T-helper 2 cell (primary cell): Measurements from ENCODE around the gene ADGRV1.
A peak's percentile ranks its signal among the peaks of the same experiment; 100 is the strongest.

ENCODE experiments used
- DNase-seq, 5 experiments: peaks; one replicate each; pipeline versions ENCODE4 v3.0.0 to v3.0.0-alpha.2; 2012 to 2022

ADGRV1 gene

DNA sequence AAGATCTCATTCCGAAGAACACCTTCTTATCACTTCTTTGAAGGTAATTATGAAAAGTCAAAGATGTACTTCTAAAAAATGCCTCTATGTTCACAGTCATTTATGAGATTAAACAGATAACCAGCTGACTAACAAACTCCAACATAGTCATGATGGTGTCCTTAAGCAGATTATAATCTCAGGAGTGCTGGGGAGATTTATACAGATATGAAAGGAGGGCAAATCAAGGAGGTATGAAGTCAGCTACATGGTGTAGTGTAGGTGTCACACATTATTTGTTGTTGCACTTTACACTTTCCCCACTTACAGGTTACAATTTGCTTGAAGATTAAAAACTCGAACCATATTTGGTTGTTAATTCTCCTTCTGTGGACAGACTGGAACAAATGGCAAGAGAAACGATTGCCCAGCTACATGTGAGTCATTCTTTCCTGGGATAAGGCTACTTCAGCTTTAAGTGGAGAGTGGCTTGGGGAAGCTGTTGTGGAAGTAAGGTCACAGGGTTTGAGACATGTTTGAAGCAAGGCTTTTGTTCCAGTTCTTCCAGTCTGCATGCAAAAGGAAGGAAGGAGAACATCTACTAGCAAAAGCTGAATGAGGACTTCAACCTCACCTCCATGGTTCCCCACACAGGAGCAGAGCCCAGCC lies 320.1 kb downstream of the ADGRV1 start:
- DNase-seq: peak in 1 of 5 experiments; percentile 38

GRCh38 chr5:90881626-90882150 lies 323.1 kb downstream of the ADGRV1 start:
- no peak for DNase-seq

GRCh38 chr5:90882448-90882847 lies 323.9 kb downstream of the ADGRV1 start:
- no peak for DNase-seq

- no peak for DNase-seq
Observed at GRCh38 chr5:90885180-90885868, 326.7 kb downstream of the ADGRV1 start.

- DNase-seq: no peak
Observed at GRCh38 chr5:90886381-90886780, 327.8 kb downstream of the ADGRV1 start.

- no peak for DNase-seq
Observed at GRCh38 chr5:90888511-90889324, 330.1 kb downstream of the ADGRV1 start.

GRCh38 chr5:90889325-90889600 lies 330.7 kb downstream of the ADGRV1 start:
- DNase-seq: no peak

- no peak for DNase-seq
Observed at GRCh38 chr5:90890180-90890579, 331.6 kb downstream of the ADGRV1 start.

DNA sequence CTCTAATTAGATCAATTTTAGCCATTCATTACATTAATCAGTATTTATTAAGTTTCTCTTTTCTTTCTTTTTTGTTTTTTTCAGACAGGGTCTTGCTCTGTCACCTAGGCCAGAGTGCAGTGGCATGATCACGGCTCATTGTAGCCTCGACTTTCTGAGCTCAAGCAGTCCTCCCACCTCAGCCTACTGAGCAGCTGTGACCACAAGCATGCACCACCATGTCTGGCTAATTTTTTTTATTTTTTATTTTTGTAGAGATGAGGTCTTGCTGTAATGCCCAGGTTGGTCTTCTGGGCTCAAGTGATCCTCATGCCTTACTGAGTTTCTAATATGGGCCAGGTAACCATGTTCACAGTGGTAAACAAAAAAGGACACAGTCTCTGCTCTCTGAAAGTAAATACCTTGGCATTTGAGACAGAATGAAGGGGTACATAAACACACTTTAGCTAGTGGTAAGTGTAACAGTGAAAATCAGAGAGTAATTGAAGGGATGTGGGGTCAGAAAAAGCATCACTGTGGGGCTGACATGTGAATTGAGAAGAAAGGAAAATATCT lies 336.3 kb downstream of the ADGRV1 start:
- no peak for DNase-seq

- DNase-seq: no peak
Observed at GRCh38 chr5:90897618-90898017, 339.0 kb downstream of the ADGRV1 start.

GRCh38 chr5:90898326-90899013 lies 339.9 kb downstream of the ADGRV1 start:
- DNase-seq: no peak

- DNase-seq: no peak
Observed at GRCh38 chr5:90899014-90899604, 340.5 kb downstream of the ADGRV1 start.

DNA sequence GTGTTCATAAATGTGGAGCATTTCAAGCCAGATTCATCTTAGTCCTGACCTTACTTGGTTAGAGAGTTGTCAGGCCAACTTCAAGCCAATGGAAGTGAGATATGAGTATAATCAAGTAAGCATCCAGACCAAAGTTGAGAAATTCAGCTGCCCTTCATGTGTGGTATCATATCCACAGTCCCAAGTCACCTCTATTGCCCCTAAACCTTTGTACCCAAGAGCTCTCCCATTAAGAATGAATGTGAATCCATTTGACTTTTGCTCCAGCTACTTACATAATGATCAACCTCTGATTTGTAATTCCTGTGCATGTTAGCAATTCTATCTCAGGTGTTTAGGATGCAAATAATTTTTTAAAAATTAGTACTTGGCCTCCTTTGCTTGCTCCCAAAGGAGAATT lies 342.7 kb downstream of the ADGRV1 start:
- DNase-seq: no peak

DNA sequence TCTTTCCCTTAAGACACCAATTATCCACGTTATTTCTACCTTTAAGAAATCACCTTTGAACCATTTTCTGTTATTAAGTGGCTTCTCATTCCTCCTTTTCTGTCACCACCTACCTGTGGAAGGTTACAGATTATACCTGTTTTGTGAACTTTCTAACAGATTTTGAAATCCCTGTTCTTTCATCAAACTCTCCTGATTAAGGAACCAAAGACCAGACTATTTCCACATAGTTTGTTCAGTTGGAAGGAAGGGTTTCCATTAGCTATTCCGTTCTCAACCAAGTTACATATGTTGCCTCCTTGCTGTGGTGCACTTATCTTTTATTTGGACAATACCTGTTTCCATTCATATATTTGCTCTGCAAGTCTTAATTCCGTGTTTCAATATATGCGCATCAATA lies 343.6 kb downstream of the ADGRV1 start:
- DNase-seq: no peak

DNA sequence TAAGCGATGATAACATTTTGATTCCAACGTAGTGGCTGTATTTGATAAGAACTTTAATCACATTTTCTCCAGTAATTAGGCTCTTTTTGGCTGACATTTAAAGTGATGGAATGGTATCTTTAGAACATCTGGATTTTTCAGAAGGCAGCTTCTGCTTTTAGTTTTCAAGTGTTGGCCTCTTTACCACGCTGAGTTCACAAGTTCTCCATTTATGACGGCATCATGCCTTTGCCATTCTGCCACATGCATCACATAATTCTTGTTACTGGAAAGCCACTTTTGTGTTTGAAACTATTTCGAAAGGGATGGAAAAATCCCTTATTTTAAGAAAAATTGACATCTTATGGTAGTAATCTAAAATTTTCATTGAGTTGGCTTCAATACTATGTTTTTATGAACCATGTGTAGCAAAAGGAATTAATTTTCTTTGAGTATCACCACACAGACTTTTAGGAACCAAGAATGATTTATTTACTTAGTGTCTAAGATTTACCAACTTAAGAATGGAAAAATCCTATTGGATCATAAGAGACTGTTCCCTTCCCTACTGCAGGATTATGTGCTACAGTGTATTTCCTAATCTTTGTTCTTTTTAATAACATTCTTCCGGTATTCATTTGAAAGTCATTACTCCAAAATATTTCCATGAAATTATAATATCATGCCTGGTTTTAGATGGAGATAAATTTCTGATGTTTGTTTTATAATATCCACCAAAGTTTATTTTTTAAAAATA lies 344.2 kb downstream of the ADGRV1 start:
- no peak for DNase-seq

- no peak for DNase-seq
Observed at GRCh38 chr5:90909101-90909503, 350.5 kb downstream of the ADGRV1 start.

- DNase-seq: no peak
Observed at GRCh38 chr5:90909940-90910339, 351.3 kb downstream of the ADGRV1 start.

DNA sequence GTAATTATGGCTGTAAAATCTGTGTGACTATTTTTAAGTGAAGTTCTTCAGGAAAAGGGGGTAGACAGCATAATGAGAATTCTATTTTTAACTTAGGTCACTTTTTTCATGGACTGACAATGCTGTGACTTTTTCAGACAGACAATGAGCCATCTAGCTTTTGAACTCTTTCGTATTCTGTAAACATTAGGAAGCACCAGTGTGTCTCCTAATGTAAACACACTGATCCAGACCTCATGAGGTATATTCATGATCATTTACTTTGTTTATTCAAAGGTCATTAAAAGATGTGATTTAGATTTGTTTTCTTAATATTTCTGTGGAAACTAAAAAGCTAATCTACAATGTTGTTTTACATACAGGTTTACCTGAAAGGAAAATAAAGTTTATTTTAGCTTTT lies 352.6 kb downstream of the ADGRV1 start:
- DNase-seq: no peak

- DNase-seq: no peak
Observed at GRCh38 chr5:90912476-90912875, 353.9 kb downstream of the ADGRV1 start.

DNA sequence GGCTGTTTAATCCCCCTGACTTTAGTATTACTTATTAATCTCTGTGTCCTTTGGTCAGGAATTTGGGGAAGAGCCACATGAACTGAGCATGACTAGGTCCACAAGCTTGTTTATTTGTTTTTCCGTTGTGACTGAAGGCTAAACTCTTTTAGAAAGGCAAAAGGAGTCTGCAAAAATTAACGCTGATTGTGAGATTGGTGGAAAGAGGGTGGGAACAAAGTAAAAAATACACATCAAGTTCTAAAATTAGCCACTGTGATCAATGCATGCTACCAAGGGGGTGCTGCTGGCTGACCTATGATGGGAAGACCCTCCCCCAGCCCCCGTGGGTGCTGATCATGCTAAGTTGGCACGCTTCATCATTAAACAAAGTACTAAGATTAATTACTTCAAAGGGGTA lies 356.8 kb downstream of the ADGRV1 start:
- no peak for DNase-seq

- no peak for DNase-seq
Observed at GRCh38 chr5:90916947-90917800, 358.6 kb downstream of the ADGRV1 start.
